HepG2 (cell line): ENCODE measurements around the gene TRIM15. TPM values are rescaled to one million over a fixed set of nuclear protein-coding genes. Genes with fewer than 3 reads are reported as not detected.

Experiments
- ATAC-seq: fragments of 200-7000 bp; cut with Tn5 transposase; 3 replicates; pipeline ENCODE4 v1.9.1; 2020; ENCODE audit warnings: mild to moderate bottlenecking, moderate library complexity
- BruUV-seq: library from RNA; stranded (reverse); fragments of 400-500 nt; replicated peaks from 2 replicates; lab custom pipeline; 2021; lab: Mats Ljungman, UMichigan
- CTCF ChIA-PET: fragments of 300-600 bp; formaldehyde crosslinking; extraction: SDS; loops from one replicate; lab custom pipeline; 2021; ENCODE audit warnings: low total read pairs, inconsistent platforms, low intra/inter-chr PET ratio; lab: Yijun Ruan, JAX
- POLR2A ChIA-PET: fragments of 350-600 bp; sonication (Branson Sonifier 250); formaldehyde crosslinking; loops from one replicate; lab custom pipeline; 2020; ENCODE audit warnings: antibody characterized with exemption, inconsistent platforms; lab: Yijun Ruan, JAX
- DNase-seq: peaks from one replicate; pipeline ENCODE4 v3.0.0-alpha.2; 2015; ENCODE audit warnings: low spot score
- FAIRE-seq: peaks from 3 replicates; lab custom pipeline; 2011; peaks lifted over from hg19 to GRCh38; lab: Jason Lieb, UNC
- H2AFZ ChIP-seq: one replicate; pipeline ENCODE4 v1.6.1; 2011; ENCODE audit warnings: low read length, inconsistent platforms
- H3K27ac ChIP-seq: fragments of 300-600 bp; 3 replicates; pipeline ENCODE4 v1.8.0; 2011; ENCODE audit warnings: mixed run types, mild to moderate bottlenecking, mixed read lengths, low read length, inconsistent platforms; ENCODE audit not compliant: insufficient read depth; ENCODE audit errors: extremely low read length
- H3K27me3 ChIP-seq, 2 experiments: fragments of 200-600 bp in 1 of 2; 2 replicates in 1 of 2; 3 replicates in 1 of 2; pipeline versions ENCODE4 v1.6.0 to v1.8.0; 2011; ENCODE audit warnings: low read length in 2 of 2, mild to moderate bottlenecking in 2 of 2, moderate library complexity in 2 of 2, inconsistent platforms in 1 of 2; ENCODE audit not compliant: insufficient read depth in 2 of 2, control insufficient read depth in 1 of 2
- H3K36me3 ChIP-seq, 2 experiments: fragments of 200-600 bp in 1 of 2; replicated peaks in 1 of 2; 2 replicates in 1 of 2; 3 replicates in 1 of 2; pipeline versions ENCODE4 v1.5.1 to v1.8.0; 2011; ENCODE audit warnings: low read length in 2 of 2, inconsistent platforms in 1 of 2; ENCODE audit not compliant: insufficient read depth in 2 of 2, control insufficient read depth in 1 of 2
- H3K4me1 ChIP-seq: 2 replicates; pipeline ENCODE4 v1.5.1; 2012; ENCODE audit warnings: low read length, inconsistent platforms; ENCODE audit not compliant: insufficient read depth
- H3K4me2 ChIP-seq: 2 replicates; pipeline ENCODE4 v1.6.0; 2011; ENCODE audit warnings: low read depth, low read length, inconsistent platforms
- H3K4me3 ChIP-seq, 3 experiments: fragments of 200-600 bp in 1 of 3; sonication (generic), shearing (Covaris generic) in 1 of 3; replicated peaks in 1 of 3; 2 replicates each; pipeline ENCODE4 v1.5.1; 2011 to 2016; ENCODE audit warnings: low read length in 3 of 3, inconsistent platforms in 2 of 3, low read depth in 2 of 3, mild to moderate bottlenecking in 2 of 3, control low read depth in 1 of 3, mixed read lengths in 1 of 3; ENCODE audit not compliant: insufficient read depth in 1 of 3
- H3K79me2 ChIP-seq: one replicate; pipeline ENCODE4 v1.6.1; 2011; ENCODE audit warnings: low read length, inconsistent platforms; ENCODE audit not compliant: insufficient read depth
- H3K9ac ChIP-seq: 2 replicates; pipeline ENCODE4 v1.6.0; 2011; ENCODE audit warnings: mild to moderate bottlenecking, low read depth, low read length, inconsistent platforms; ENCODE audit not compliant: insufficient read depth
- H3K9me3 ChIP-seq: 2 replicates; pipeline ENCODE4 v1.5.1; 2012; ENCODE audit warnings: mild to moderate bottlenecking, low read length
- H4K20me1 ChIP-seq: 2 replicates; pipeline ENCODE4 v1.6.0; 2011; ENCODE audit warnings: inconsistent platforms, mild to moderate bottlenecking, low read length, moderate library complexity; ENCODE audit not compliant: insufficient read depth
- CTCF ChIP-seq: sonication (generic); formaldehyde crosslinking; IDR thresholded peaks from 2 replicates; pipeline ENCODE4 v1.5.0; 2020; ENCODE audit warnings: mild to moderate bottlenecking, missing genetic modification reagents, moderate library complexity
- EP300 ChIP-seq, 3 experiments: sonication (generic) in 1 of 3; formaldehyde crosslinking in 1 of 3; IDR thresholded peaks; 2 replicates each; pipeline versions ENCODE4 v1.5.1 to v1.6.1; 2011 to 2020; ENCODE audit warnings: low read depth in 2 of 3, low read length in 2 of 3, borderline replicate concordance in 1 of 3, improper control_type of control experiment in 1 of 3, mild to moderate bottlenecking in 1 of 3, missing genetic modification reagents in 1 of 3, moderate library complexity in 1 of 3
- GABPB1 ChIP-seq: IDR thresholded peaks from 2 replicates; pipeline ENCODE4 v1.6.1; 2016; ENCODE audit warnings: mild to moderate bottlenecking, missing genetic modification reagents, moderate library complexity, missing compliant biosample characterization
- MIER3 ChIP-seq: IDR thresholded peaks from 2 replicates; pipeline ENCODE4 v1.6.1; 2016; ENCODE audit warnings: missing compliant biosample characterization, borderline replicate concordance
- NKX3-1 ChIP-seq: sonication (generic); formaldehyde crosslinking; IDR thresholded peaks from 2 replicates; pipeline ENCODE4 v1.5.0; 2020; ENCODE audit warnings: missing genetic modification reagents
- NRL ChIP-seq: sonication (generic); formaldehyde crosslinking; IDR thresholded peaks from 2 replicates; pipeline ENCODE4 v1.5.0; 2020; ENCODE audit warnings: missing genetic modification reagents, mild to moderate bottlenecking, moderate library complexity, borderline replicate concordance
- PAF1 ChIP-seq: IDR thresholded peaks from 2 replicates; pipeline ENCODE4 v1.6.1; 2016; ENCODE audit warnings: missing genetic modification reagents, missing compliant biosample characterization
- RFX5 ChIP-seq: IDR thresholded peaks from 2 replicates; pipeline ENCODE4 v1.6.1; 2011; ENCODE audit warnings: low read depth, low read length, improper control_type of control experiment
- RNF2 ChIP-seq: fragments of 450-650 bp; conservative IDR thresholded peaks from 2 replicates; pipeline ENCODE4 v1.6.1; 2016; ENCODE audit warnings: low read depth
- THAP11 ChIP-seq: IDR thresholded peaks from 2 replicates; pipeline ENCODE4 v1.6.1; 2016; ENCODE audit warnings: missing biosample characterization, missing genetic modification reagents
- ZFP82 ChIP-seq: sonication (generic); formaldehyde crosslinking; IDR thresholded peaks from 2 replicates; pipeline ENCODE4 v1.5.1; 2020; ENCODE audit warnings: mild to moderate bottlenecking, missing genetic modification reagents, borderline replicate concordance
- ZGPAT ChIP-seq: IDR thresholded peaks from 2 replicates; pipeline ENCODE4 v1.6.1; 2016; ENCODE audit warnings: mild to moderate bottlenecking
- ZNF326 ChIP-seq: sonication (generic); formaldehyde crosslinking; IDR thresholded peaks from 2 replicates; pipeline ENCODE4 v1.4.0; 2020; ENCODE audit warnings: missing genetic modification reagents, borderline replicate concordance
- ZNF430 ChIP-seq: sonication (generic); formaldehyde crosslinking; IDR thresholded peaks from 2 replicates; pipeline ENCODE4 v1.9.0; 2021; ENCODE audit warnings: mild to moderate bottlenecking, missing genetic modification reagents
- ZNF446 ChIP-seq: sonication (generic); formaldehyde crosslinking; IDR thresholded peaks from 2 replicates; pipeline ENCODE4 v1.5.0; 2020; ENCODE audit warnings: mild to moderate bottlenecking, missing genetic modification reagents
- ZNF720 ChIP-seq: sonication (generic); formaldehyde crosslinking; IDR thresholded peaks from 2 replicates; pipeline ENCODE4 v1.4.0; 2020; ENCODE audit warnings: missing genetic modification reagents
- ZSCAN20 ChIP-seq: sonication (generic); formaldehyde crosslinking; IDR thresholded peaks from 2 replicates; pipeline ENCODE4 v1.4.0; 2020; ENCODE audit warnings: missing genetic modification reagents, mild to moderate bottlenecking, borderline replicate concordance
- WGBS: methylation state at CpG from one replicate; pipeline ENCODE4 v1.1.6; 2017; ENCODE audit warnings: low lambda C conversion rate; 5-methylcytosine and 5-hydroxymethylcytosine counted together
- in situ Hi-C: cut with HindIII; loops from 2 replicates; pipeline ENCODE4 v1.10.0; 2017; ENCODE audit warnings: low pct_unique_long_range_greater_than_20kb; ENCODE audit not compliant: extremely low pct_ligation_motif_present
- intact Hi-C: fragments of 100-400 bp; cut with micrococcal nuclease; formaldehyde crosslinking; loops from one replicate; pipeline ENCODE4 v1.10.0; 2022; ENCODE audit not compliant: unreplicated experiment
- polyA plus RNA-seq, 8 experiments: library from polyadenylated mRNA; depleted of rRNA in 3 of 8; stranded (reverse) in 7 of 8; unstranded in 1 of 8; fragments of >200 nt; fragmentation: Illumina TruSeq in 4 of 8; extraction: Trizol in 4 of 8; gene quantifications; 2 replicates each; pipeline versions ENCODE4 v1.2.1 to v1.2.3, GENCODE V29; 2011 to 2016; ENCODE audit warnings: low read depth in 4 of 8, missing spikeins in 1 of 8, mixed read lengths in 1 of 8; ENCODE audit not compliant: insufficient read depth in 1 of 8
- total RNA-seq, 5 experiments: library from RNA; depleted of rRNA; stranded (reverse); fragments of >200 nt; fragmentation: Illumina TruSeq; extraction: Trizol; gene quantifications; 2 replicates each; pipeline ENCODE4 v1.2.3, GENCODE V29; 2016; ENCODE audit warnings: low read depth in 1 of 5
- TF ChIP-seq, protein P1 (sequence below): sonication (generic); formaldehyde crosslinking; IDR thresholded peaks from 2 replicates; pipeline ENCODE4 v1.4.0; 2020; ENCODE audit warnings: mild to moderate bottlenecking, missing genetic modification reagents
- TF ChIP-seq, protein P2 (sequence below): sonication (generic); formaldehyde crosslinking; IDR thresholded peaks from 2 replicates; pipeline ENCODE4 v1.4.0; 2020; ENCODE audit warnings: missing genetic modification reagents

The TRIM15 gene
- total and polyA plus RNA-seq, 2 of the 13 experiments (the other 11 are each of a cell fraction or from before 2014, with no cell fraction given), result 35.1 to 38.2 TPM

- TF ChIP-seq THAP11 (CRISPR knock-in tag), result no peak
- TF ChIP-seq RFX5, result peak; percentile 57; the same call in 1 of the 2 replicates
- TF ChIP-seq ZSCAN20 (CRISPR knock-in tag), result no peak
- TF ChIP-seq, all 625 proteins: peak for 6
These were observed 12.5 kb upstream of the TRIM15 start (continued) for GRCh38 chr6:30150671-30151395.

DNA sequence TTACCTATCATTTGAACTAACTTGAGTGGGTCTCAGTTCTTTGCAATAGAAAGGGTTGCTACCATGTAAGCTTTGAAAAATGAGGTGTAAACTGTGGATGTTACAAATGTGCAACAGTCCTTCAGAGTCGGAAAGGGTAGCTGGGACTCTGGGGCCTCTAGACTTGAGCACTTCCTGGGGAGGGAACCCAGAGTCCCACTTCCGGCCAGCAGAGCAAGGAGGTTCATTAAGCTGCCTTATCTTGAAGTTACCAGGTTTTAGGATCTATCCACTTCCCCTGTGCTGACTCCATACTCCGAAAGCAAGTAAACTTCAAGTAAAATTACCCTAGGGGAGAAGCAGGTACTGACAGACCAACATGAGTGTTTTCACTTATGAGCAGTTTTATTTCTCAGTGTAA, 11.8 kb upstream of the TRIM15 start:
- no peak overlapping the region for H2AFZ ChIP-seq
- H3K27me3 ChIP-seq, result no peaks in the 10 kb centered on the region; a peak in 1 of 5 replicates
- no peaks in the 10 kb centered on the region for H4K20me1 ChIP-seq
- H3K4me2 ChIP-seq, result no peak overlapping the region
- no TSS peak for BruUV-seq
- intact Hi-C loops (no loop called here), in situ Hi-C loops (no loop called here)
- no peak overlapping the region for H3K27ac ChIP-seq
- peaks cover 66% of the 10 kb centered on the region for H3K4me1 ChIP-seq
- no peak overlapping the region for H3K4me3 ChIP-seq
- FAIRE-seq, result no peak
- ChIA-PET POLR2A (interaction anchor here (0.8 to 1.7 kb wide), 6 partner anchors 13 to 175 kb away, joined by 3 to 5 read pairs (median 4); partner anchors contain the start of genes TRIM15 and TRIM31), CTCF (no interaction called here)
- H3K79me2 ChIP-seq, result no peaks in the 10 kb centered on the region
- WGBS, result 81% methylated on average over 3 of the region's 3 CpGs
- H3K9ac ChIP-seq, result no peak overlapping the region
- H3K36me3 ChIP-seq, result no peaks in the 10 kb centered on the region
- H3K9me3 ChIP-seq, result no peaks in the 10 kb centered on the region
- DNase-seq, result no peak
- ATAC-seq, result no peak
- TF ChIP-seq GABPB1 (CRISPR knock-in tag), result no peak
- no peak for TF ChIP-seq PAF1
- TF ChIP-seq ZNF430 (CRISPR knock-in tag), result no peak
- no peak for TF ChIP-seq ZNF720 (CRISPR knock-in tag)
- TF ChIP-seq MIER3, result no peak
- no peak for TF ChIP-seq EP300 (IDR thresholded peaks at IDR 0.05; ENCODE audit: low read depth in 2 of 2, low read length in 2 of 2)
- no peak for TF ChIP-seq EP300 (CRISPR knock-in tag; IDR thresholded peaks at IDR 0.05; ENCODE audit: borderline replicate concordance)
- TF ChIP-seq NRL (CRISPR knock-in tag), result no peak
- TF ChIP-seq, protein P1, sequence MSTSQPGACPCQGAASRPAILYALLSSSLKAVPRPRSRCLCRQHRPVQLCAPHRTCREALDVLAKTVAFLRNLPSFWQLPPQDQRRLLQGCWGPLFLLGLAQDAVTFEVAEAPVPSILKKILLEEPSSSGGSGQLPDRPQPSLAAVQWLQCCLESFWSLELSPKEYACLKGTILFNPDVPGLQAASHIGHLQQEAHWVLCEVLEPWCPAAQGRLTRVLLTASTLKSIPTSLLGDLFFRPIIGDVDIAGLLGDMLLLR, result no peak
- TF ChIP-seq ZFP82 (CRISPR knock-in tag), result no peak
- TF ChIP-seq ZNF446 (CRISPR knock-in tag), result no peak
- no peak for TF ChIP-seq ZGPAT (CRISPR knock-in tag)
- TF ChIP-seq ZNF326 (CRISPR knock-in tag), result no peak
- TF ChIP-seq, protein P2, sequence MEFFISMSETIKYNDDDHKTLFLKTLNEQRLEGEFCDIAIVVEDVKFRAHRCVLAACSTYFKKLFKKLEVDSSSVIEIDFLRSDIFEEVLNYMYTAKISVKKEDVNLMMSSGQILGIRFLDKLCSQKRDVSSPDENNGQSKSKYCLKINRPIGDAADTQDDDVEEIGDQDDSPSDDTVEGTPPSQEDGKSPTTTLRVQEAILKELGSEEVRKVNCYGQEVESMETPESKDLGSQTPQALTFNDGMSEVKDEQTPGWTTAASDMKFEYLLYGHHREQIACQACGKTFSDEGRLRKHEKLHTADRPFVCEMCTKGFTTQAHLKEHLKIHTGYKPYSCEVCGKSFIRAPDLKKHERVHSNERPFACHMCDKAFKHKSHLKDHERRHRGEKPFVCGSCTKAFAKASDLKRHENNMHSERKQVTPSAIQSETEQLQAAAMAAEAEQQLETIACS (CRISPR knock-in tag), result no peak
- TF ChIP-seq NKX3-1 (CRISPR knock-in tag), result no peak
- no peak for TF ChIP-seq RNF2
- no peak for TF ChIP-seq CTCF (CRISPR knock-in tag)
